ENCODE data around the gene PSAP. TPM values are rescaled to one million over a fixed set of nuclear protein-coding genes. Genes with fewer than 3 reads are reported as not detected.

Gene PSAP
- total RNA-seq, 1 experiment from 2014 or later = 251 TPM

GRCh38 chr10:71769279-71769823 lies 81.7 kb downstream of the PSAP start:
- no peak for DNase-seq (ENCODE audit: low read depth in 1 of 2, low spot score in 2 of 2)
- Histone ChIP-seq H3K36me3 (peaks cover 13% of the 10 kb centered on the region; the same call in 1 of the 2 replicates), H3K4me3 (no peak overlapping the region), H3K9me3 (replicated peaks) (no peaks in the 10 kb centered on the region), H3K27me3 (replicated peaks) (no peaks in the 10 kb centered on the region), H3K4me1 (replicated peaks) (peaks cover 91% of the 10 kb centered on the region), H3K27ac (peak overlapping the region; percentile 94)

- peaks cover 13% of the 10 kb centered on the region; the same call in 1 of the 2 replicates for H3K36me3 ChIP-seq
- H3K4me1 ChIP-seq (replicated peaks) = peaks cover 91% of the 10 kb centered on the region
- peak overlapping the region; percentile 94 for H3K27ac ChIP-seq
- H3K27me3 ChIP-seq (replicated peaks) = no peaks in the 10 kb centered on the region
- no peaks in the 10 kb centered on the region for H3K9me3 ChIP-seq (replicated peaks)
- no peak overlapping the region for H3K4me3 ChIP-seq
- peak; percentile 72 to 75 for DNase-seq (ENCODE audit: low read depth in 1 of 2, low spot score in 2 of 2)
Measured at GRCh38 chr10:71767420-71768035, 83.5 kb downstream of the PSAP start.

- Histone ChIP-seq H3K27me3 (replicated peaks) (no peaks in the 10 kb centered on the region), H3K4me3 (no peak overlapping the region), H3K27ac (peak overlapping the region; percentile 94), H3K9me3 (replicated peaks) (no peaks in the 10 kb centered on the region), H3K36me3 (peaks cover 14% of the 10 kb centered on the region; the same call in 1 of the 2 replicates), H3K4me1 (replicated peaks) (peaks cover 87% of the 10 kb centered on the region)
- peak; percentile 97 to 99 for DNase-seq (ENCODE audit: low read depth in 1 of 2, low spot score in 2 of 2)
Measured at GRCh38 chr10:71766717-71767419, 84.2 kb downstream of the PSAP start.

Other genes with a start within 250 kb of the PSAP start
- not detected in 2 replicates for gene C10orf105, start 131.5 kb downstream of the PSAP start, total RNA-seq (2014; rRNA removed; shearing (Covaris generic))
- gene VSIR, start 77.7 kb downstream of the PSAP start, total RNA-seq (2014; rRNA removed; shearing (Covaris generic)) = 32.5 and 36.4 TPM in 2 replicates
- 15.8 and 27.4 TPM in 2 replicates for gene CHST3, start 113.1 kb upstream of the PSAP start, total RNA-seq (2014; rRNA removed; shearing (Covaris generic))
- not detected in 2 replicates for gene SPOCK2, start 237.3 kb upstream of the PSAP start, total RNA-seq (2014; rRNA removed; shearing (Covaris generic))

Measured in SJSA1 (cell line).